Transverse colon (tissue), 4 donors: ENCODE results near the gene TMC7.

Experiments
- POLR2AphosphoS5 ChIP-seq, 3 donors: sonication (generic); formaldehyde crosslinking; IDR thresholded peaks; one replicate each; pipeline ENCODE4 v1.6.1; 2016; ENCODE audit warnings: antibody characterized with exemption in 3 of 3
- TF ChIP-seq, protein P1 (sequence below), 5 experiments: fragments of 200-600 bp in 3 of 5; fragments of 450-650 bp in 2 of 5; sonication (generic) in 3 of 5; IDR thresholded peaks; 1 replicate in 2 of 5; 2 replicates in 3 of 5; pipeline ENCODE4 v1.5.1; 2016 to 2017; ENCODE audit warnings: antibody characterized with exemption in 5 of 5, inconsistent platforms in 3 of 5, mild to moderate bottlenecking in 2 of 5, moderate library complexity in 1 of 5

DNA sequence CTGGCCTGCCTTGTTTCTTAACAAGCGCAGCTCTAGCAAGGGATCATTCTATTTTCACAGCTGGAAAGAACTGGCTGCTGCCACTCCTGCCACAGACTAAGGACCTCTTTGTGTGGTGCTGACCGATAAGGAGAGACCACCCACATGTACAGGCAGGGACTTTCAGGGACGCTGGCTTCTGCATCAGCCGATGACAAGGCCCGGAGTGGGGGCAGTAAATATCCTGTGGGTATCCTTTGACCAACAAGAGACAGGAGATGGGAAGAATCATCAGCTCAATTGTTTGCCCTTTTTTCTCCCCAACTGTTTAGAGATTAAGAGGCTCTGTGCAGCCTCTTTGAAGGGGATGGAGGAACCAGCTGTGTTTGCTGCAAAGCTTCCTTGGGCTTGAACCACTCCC is 120.9 kb downstream of the TMC7 start:
- TF ChIP-seq, protein P1, sequence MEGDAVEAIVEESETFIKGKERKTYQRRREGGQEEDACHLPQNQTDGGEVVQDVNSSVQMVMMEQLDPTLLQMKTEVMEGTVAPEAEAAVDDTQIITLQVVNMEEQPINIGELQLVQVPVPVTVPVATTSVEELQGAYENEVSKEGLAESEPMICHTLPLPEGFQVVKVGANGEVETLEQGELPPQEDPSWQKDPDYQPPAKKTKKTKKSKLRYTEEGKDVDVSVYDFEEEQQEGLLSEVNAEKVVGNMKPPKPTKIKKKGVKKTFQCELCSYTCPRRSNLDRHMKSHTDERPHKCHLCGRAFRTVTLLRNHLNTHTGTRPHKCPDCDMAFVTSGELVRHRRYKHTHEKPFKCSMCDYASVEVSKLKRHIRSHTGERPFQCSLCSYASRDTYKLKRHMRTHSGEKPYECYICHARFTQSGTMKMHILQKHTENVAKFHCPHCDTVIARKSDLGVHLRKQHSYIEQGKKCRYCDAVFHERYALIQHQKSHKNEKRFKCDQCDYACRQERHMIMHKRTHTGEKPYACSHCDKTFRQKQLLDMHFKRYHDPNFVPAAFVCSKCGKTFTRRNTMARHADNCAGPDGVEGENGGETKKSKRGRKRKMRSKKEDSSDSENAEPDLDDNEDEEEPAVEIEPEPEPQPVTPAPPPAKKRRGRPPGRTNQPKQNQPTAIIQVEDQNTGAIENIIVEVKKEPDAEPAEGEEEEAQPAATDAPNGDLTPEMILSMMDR (IDR thresholded peaks at IDR 0.05): no peak
- no peak for TF ChIP-seq POLR2AphosphoS5 (IDR thresholded peaks at IDR 0.05)
